Transverse colon (tissue), 4 donors: ENCODE results near the gene LCE1B.

Source experiments
- CTCF ChIP-seq, 5 experiments: fragments of 200-600 bp in 3 of 5; fragments of 450-650 bp in 2 of 5; sonication (generic) in 3 of 5; IDR thresholded peaks; 1 replicate in 2 of 5; 2 replicates in 3 of 5; pipeline ENCODE4 v1.5.1; 2016 to 2017; ENCODE audit warnings: antibody characterized with exemption in 5 of 5, inconsistent platforms in 3 of 5, mild to moderate bottlenecking in 2 of 5, moderate library complexity in 1 of 5
- POLR2A ChIP-seq: fragments of 450-650 bp; IDR thresholded peaks from one replicate; pipeline ENCODE4 v1.6.1; 2016; ENCODE audit warnings: antibody characterized with exemption, mild to moderate bottlenecking, moderate library complexity
- POLR2AphosphoS5 ChIP-seq, 3 donors: sonication (generic); formaldehyde crosslinking; IDR thresholded peaks; one replicate each; pipeline ENCODE4 v1.6.1; 2016; ENCODE audit warnings: antibody characterized with exemption in 3 of 3

DNA sequence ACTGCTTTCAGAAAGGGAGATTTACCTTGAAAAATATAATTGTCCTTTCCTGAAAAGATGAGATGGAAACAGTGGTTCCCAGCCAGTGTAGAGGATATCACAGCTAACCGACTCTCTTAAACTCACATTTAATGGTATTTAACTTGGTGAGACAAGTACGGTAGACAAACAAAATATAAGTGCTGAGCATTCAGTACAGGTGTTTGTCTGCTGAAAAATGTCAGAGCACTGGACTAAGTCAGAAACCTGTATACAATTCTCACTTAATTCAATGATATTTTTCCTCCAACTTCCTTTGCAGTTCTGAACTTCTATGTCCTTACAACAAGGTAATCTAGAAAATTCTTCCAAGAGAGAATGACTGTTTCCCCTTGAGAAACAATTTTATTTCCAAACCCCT, at the start of gene LCE1B:
- TF ChIP-seq CTCF (IDR thresholded peaks at IDR 0.05) (no peak), POLR2AphosphoS5 (IDR thresholded peaks at IDR 0.05) (no peak), POLR2A (no peak)
